ENCODE data around the gene GLRX.
"Not testable (repeated sequence)": the region's sequence is repeated elsewhere in the genome, so short reads cannot be mapped to it uniquely, and the experiment has no call there.

The GLRX gene

DNA sequence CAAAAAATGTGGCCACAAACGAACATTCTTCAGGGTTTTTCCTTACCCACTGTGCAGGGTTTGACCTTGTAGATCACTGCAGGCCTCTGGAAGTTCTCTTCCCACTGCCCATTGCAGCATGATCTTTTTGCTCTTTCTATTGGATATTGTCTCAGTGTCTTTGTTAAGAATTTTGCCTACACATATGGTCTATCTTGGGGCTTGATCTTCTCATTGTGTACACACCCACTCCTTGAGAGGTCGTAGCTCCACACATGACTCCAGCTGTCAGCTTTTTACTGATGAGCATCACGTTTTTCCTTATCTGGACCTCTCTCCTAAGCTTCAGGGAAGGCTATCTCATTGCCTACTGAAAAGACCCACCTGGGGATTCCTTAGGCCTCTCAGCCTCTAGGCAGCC lies 3.0 kb upstream of the GLRX start:
- no peak for DNase-seq

- no peak for DNase-seq
Measured at GRCh38 chr5:95824747-95825146, 2.2 kb upstream of the GLRX start.

GRCh38 chr5:95823738-95824609 lies 1.4 kb upstream of the GLRX start:
- DNase-seq = peak; percentile 84

DNA sequence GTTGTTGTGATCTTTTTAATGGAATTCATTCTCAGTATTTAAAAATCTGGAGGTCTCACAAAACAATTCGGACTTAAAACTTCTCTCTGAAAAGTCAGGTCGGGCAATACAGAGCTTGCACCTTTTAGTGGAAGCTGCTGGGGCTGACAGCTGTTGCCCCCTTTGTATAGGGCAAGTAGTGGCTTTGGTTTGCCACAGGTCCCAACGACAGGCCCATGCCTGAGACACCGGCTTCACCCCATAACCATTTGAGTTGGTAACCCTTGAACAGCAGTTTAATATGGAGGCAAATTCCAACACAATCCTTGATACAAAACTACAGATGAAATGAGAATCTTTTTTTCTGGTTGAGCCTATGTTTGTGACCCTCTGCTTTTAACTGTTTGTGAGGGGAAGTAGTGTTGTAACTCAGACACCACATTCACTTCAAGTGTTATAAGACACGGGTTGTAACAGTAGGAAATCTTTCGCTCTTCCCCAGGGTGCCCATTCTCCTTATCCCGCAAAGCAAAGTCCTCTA lies 752 bp upstream of the GLRX start:
- no peak for DNase-seq

DNA sequence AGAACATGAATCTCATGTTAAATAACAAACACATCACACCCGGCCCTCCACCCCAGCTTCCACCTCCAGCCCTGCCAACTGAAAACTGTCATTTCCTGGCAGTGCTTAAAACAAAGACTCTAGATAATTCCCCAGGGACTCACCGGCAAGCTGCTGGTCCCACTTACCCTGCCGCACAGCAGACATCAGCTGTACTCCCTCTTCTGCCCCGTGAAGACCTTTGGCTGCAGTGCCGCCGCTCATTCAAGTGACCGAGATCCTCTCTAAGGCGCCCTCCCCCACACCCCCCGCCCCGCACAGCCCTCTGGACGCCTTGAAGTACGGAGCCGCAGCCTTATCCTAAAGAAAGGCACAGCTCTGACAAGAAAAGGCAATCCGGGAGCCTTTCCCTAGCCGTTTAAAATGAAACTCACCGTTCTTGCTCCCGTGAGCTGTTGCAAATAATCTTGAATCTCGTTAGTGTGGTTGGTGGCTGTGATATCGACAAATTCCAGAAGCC lies 434 bp downstream of the GLRX start:
- DNase-seq = no peak

GRCh38 chr5:95821110-95822021 lies 1.2 kb downstream of the GLRX start:
- no peak for DNase-seq

GRCh38 chr5:95818181-95819147 lies 4.1 kb downstream of the GLRX start:
- no peak for DNase-seq

GRCh38 chr5:95817430-95817829 lies 5.1 kb downstream of the GLRX start:
- no peak for DNase-seq

DNA sequence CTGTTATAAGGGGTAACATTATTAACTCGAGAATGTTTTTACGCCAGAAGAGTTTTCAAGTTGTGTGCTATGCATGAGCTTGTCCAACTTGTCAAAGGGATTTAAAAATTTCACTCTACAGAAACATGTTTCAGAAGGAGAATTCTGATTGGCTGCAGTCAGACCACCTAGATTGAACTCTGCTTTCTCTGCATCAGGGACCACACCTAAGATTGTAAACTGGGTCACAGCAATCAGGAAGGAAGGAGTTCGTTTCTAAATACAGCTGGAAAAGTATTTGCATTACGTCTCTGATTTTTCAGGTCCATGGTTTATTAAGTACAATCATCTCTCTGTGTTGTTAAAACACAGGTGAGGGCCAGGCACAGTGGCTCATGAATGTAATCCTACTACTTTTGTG lies 5.8 kb downstream of the GLRX start:
- no peak for DNase-seq

DNA sequence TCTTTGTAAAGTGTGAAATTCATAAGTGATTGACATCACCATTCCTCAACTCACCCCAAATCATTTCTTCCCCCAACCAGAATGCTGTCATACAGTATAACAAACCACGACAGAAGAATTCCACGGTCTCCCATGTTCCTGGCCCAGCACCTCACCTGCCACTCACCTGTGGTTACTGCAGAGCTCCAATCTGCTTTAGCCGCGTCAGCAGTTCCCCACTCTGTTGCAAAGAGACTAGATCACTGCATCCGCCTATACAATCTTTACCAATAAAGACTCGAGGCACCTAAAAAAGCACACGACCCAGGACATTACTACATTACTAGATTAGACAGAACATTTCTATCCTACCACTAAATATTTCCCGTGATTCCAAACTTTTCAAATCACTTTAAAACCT lies 6.2 kb downstream of the GLRX start:
- no peak for DNase-seq

GRCh38 chr5:95815155-95815729 lies 7.3 kb downstream of the GLRX start:
- no peak for DNase-seq

- DNase-seq = not testable (repeated sequence)
Measured at GRCh38 chr5:95813035-95813434, 9.5 kb downstream of the GLRX start.

DNA sequence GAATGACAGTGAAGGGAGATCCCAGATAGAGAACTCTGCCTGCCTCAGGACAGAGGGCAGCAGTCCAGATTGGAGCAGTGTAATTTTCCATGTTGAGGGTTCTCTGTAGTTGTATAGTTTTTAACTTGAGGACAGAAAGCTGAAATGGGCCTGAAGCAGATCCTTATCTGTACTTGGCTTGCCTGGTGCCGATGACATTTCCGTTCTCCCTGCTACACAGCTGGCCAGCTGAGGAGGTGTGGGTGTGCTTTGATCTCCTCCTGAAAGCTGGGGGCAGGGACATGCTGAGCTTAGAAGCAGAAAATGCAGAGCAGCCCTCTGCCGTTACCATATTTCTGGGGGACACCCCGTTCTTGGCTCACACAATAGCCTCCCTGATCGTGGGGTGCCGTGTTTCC lies 10.5 kb downstream of the GLRX start:
- no peak for DNase-seq

- DNase-seq = not testable (repeated sequence)
Measured at GRCh38 chr5:95811461-95812073, 11.0 kb downstream of the GLRX start.

DNA sequence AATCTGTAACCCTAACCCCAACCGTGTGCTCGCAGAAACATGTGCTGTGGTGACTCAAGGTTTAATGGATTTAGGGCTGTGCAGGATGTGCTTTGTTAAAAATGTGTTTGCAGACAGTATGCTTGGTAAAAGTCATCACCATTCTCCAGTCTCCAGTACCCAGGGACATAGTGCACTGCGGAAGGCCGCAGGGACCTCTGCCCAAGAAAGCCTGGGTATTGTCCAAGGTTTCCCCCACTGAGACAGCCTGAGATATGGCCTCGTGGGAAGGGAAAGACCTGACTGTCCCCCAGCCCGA lies 11.5 kb downstream of the GLRX start:
- not testable (repeated sequence) for DNase-seq

DNA sequence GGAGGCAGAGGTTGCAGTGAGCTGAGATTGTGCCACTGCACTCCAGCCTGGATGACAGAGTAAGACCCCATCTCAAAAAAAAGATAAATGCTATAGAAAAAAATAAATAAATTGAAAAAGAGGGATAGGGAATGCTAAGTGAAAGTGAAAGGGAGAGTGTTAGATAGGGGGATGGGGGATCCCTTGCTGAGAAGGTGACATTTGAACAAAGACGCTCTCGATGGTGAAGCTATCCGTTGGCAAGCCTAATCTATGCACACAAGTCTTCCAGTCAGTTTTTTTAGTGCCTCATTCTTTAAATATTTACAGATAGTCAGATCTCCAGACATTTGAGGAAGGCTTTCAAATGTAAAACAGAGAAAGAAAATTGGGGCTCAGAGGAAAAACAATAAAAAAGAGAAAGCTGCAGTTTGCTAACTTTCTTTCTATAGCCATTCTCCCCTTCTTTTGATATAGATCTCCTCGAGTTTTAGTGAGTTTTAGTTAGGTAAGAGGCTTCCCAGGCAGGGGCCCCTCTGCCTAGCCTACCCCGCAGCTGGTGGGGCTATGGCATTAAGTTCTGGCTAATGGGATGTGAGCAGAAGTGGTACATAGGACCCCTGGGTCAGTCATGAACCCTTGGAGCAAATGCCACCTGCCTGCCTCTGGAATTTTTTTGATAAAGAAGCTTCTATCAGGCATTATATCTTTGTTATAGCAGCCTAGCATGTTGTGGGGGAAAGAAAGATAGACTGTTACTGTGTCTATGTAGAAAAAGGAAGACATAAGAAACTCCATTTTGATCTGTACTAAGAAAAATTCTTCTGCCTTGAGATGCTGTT lies 12.0 kb downstream of the GLRX start:
- no peak for DNase-seq

DNA sequence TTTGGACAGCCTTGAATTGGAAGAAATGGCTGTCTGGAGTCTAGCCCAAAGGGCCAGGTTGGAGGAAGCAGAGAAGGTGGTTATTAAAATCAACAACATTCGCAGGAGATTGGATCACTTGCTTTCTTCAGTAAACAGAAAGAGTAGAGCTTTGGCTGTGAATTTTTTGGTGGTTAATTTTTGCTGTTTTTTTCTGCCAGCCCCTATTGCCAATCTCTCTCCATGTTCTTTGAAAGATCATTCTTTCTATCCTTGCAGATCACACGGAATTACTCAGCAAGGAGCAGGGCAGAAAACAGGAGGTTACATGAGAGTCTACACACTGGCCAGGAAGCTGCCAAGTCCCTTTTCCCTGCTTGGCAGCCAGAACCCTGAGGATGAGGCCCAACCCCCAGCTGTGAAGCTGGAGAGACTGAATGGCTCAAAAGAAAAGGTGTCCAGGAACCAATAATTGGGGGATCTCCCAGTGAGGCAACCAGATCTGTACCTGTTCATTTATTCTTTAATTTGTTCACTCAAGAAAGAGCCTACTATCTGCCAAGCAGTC lies 13.0 kb downstream of the GLRX start:
- no peak for DNase-seq

DNA sequence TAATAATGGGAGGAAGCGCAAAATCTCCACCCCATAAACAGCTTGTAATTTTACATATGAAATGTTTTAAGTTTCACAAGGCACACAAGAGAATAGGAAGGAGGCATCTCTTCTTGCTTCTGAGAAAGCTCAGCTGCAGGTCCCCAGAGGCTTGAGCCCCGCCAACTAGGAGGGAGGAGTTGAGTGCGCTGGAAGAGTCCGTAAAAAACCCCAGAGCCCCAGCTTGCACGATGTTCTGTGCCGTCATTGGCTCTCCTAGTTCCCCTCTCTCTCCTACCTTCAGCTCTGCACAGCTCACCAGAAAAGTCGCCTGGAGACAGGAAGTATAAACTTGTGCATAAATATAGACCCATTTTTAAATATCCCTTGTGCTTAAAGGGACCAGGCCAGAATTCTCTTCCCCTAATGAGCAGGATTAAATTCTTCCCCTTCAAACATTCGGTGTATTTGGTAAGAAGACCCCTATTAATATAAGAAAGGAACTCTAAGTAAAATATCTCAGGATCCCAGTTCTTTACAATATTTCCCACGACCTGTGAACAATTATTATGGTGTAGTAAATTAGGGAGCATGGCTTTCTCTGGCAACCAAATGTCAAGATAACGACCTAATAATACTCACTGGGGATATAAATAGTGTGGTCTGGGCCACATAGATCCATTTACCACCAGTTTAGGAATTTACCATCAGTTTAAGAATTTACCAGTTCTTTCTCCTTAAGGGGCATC lies 13.7 kb downstream of the GLRX start:
- peak; percentile 72 for DNase-seq

GRCh38 chr5:95808013-95808685 lies 14.4 kb downstream of the GLRX start:
- no peak for DNase-seq
